Measurements from ENCODE around the gene COMMD7. TPM values are rescaled to one million over a fixed set of nuclear protein-coding genes. Genes with fewer than 3 reads are reported as not detected.
"Not testable (repeated sequence)": the region's sequence is repeated elsewhere in the genome, so short reads cannot be mapped to it uniquely, and the experiment has no call there.

Gene COMMD7
- total RNA-seq, 1 experiment from 2014 or later = 66.1 TPM

GRCh38 chr20:32731882-32732266, 11.4 kb downstream of the COMMD7 start:
- no peak for DNase-seq
- WGBS (ENCODE audit: extremely low coverage, insufficient read length, low lambda C conversion rate) = no CpG with 5 or more reads among the region's 4 CpGs
- Histone ChIP-seq H3K14ac (ENCODE audit: insufficient read depth, low read length) (no peak overlapping the region), H4K91ac (ENCODE audit: insufficient read length, low read depth, low read length) (no peak overlapping the region), H3K23ac (ENCODE audit: insufficient read length, low read depth, low read length) (no peak overlapping the region), H3K56ac (ENCODE audit: insufficient read length, low read depth, low read length) (no peak overlapping the region), H2BK12ac (ENCODE audit: insufficient read length, low read depth, low read length) (no peak overlapping the region), H3K18ac (ENCODE audit: insufficient read length, low read depth, low read length) (no peak overlapping the region), H2BK5ac (ENCODE audit: insufficient read length, low read length) (no peak overlapping the region), H2AK5ac (ENCODE audit: insufficient read length, low read length) (no peak overlapping the region), H2AFZ (ENCODE audit: low read length) (no peak overlapping the region), H4K8ac (replicated peaks; ENCODE audit: insufficient read length, low read depth, low read length) (no peak overlapping the region), H3T11ph (ENCODE audit: low read length) (no peak overlapping the region), H2BK120ac (ENCODE audit: low read depth, low read length, poor library complexity, severe bottlenecking) (no peak overlapping the region), H3K4ac (ENCODE audit: low read depth, low read length) (no peak overlapping the region), H3K4me1 (ENCODE audit: insufficient read depth, low read length) (no peaks in the 10 kb centered on the region; the same call in 1 of the 2 replicates), H3K79me1 (ENCODE audit: insufficient read depth, low read depth, low read length, poor library complexity, severe bottlenecking) (peaks cover 9% of the 10 kb centered on the region), H3K23me2 (ENCODE audit: insufficient read length, low read depth, low read length, poor library complexity, severe bottlenecking) (no peaks in the 10 kb centered on the region), H3K4me2 (ENCODE audit: insufficient read depth, insufficient read length, low read length) (no peak overlapping the region), H4K20me1 (ENCODE audit: control insufficient read depth, insufficient read depth, insufficient read length) (no peaks in the 10 kb centered on the region), H4K5ac (ENCODE audit: insufficient read length, low read depth, low read length) (no peak overlapping the region), H3K27me3 (ENCODE audit: insufficient read depth, low read length) (no peaks in the 10 kb centered on the region), H2BK15ac (ENCODE audit: low read depth, low read length) (no peak overlapping the region), H3K9ac (ENCODE audit: extremely low read depth, insufficient read length, low read length) (no peak overlapping the region), H3K79me2 (ENCODE audit: insufficient read depth, low read length) (peaks cover 6% of the 10 kb centered on the region; the same call in 1 of the 2 replicates), H3K27ac (ENCODE audit: insufficient read length, low read depth, low read length) (no peak overlapping the region), H2BK20ac (ENCODE audit: low read depth, low read length, poor library complexity, severe bottlenecking) (no peak overlapping the region), H3K9me3 (ENCODE audit: control insufficient read depth, low read depth, low read length) (no peaks in the 10 kb centered on the region)
- Mint-ChIP-seq H3K9me3 (no peaks in the 10 kb centered on the region), H3K4me3 (no peak overlapping the region), H3K36me3 (ENCODE audit: insufficient read depth in 1 of 3, low read depth in 3 of 3) (peaks cover 15 to 50% (median 22%) of the 10 kb centered on the region in 3 experiments; a peak in 6 of 7 replicates), H3K27me3 (ENCODE audit: low read depth) (no peaks in the 10 kb centered on the region), H3K27ac (peak overlapping the region in 2 of 3 experiments; percentile 6 to 92; a peak in 4 of 7 replicates), H3K4me1 (peaks cover 12 to 16% of the 10 kb centered on the region in 2 experiments)
- TF ChIP-seq CTCF (conservative IDR thresholded peaks at IDR 0.05) = no peak

- not testable (repeated sequence) for H3K9me3 ChIP-seq (ENCODE audit: control insufficient read depth, low read depth, low read length); H3K4ac ChIP-seq (ENCODE audit: low read depth, low read length); H2AFZ ChIP-seq (ENCODE audit: low read length); H2BK5ac ChIP-seq (ENCODE audit: insufficient read length, low read length); H3K27me3 Mint-ChIP-seq (ENCODE audit: low read depth); H3K9ac ChIP-seq (ENCODE audit: extremely low read depth, insufficient read length, low read length); H3K4me2 ChIP-seq (ENCODE audit: insufficient read depth, insufficient read length, low read length); DNase-seq; H2BK120ac ChIP-seq (ENCODE audit: low read depth, low read length, poor library complexity, severe bottlenecking); H3K27me3 ChIP-seq (ENCODE audit: insufficient read depth, low read length); H3T11ph ChIP-seq (ENCODE audit: low read length); H3K79me1 ChIP-seq (ENCODE audit: insufficient read depth, low read depth, low read length, poor library complexity, severe bottlenecking); H2BK15ac ChIP-seq (ENCODE audit: low read depth, low read length); H3K56ac ChIP-seq (ENCODE audit: insufficient read length, low read depth, low read length); H3K23ac ChIP-seq (ENCODE audit: insufficient read length, low read depth, low read length); H4K8ac ChIP-seq (replicated peaks; ENCODE audit: insufficient read length, low read depth, low read length); H3K27ac ChIP-seq (ENCODE audit: insufficient read length, low read depth, low read length); H3K9me3 Mint-ChIP-seq; H3K4me1 ChIP-seq (ENCODE audit: insufficient read depth, low read length); H3K4me3 Mint-ChIP-seq; H4K20me1 ChIP-seq (ENCODE audit: control insufficient read depth, insufficient read depth, insufficient read length); H3K14ac ChIP-seq (ENCODE audit: insufficient read depth, low read length); H3K18ac ChIP-seq (ENCODE audit: insufficient read length, low read depth, low read length); H4K5ac ChIP-seq (ENCODE audit: insufficient read length, low read depth, low read length); H2BK20ac ChIP-seq (ENCODE audit: low read depth, low read length, poor library complexity, severe bottlenecking); H3K23me2 ChIP-seq (ENCODE audit: insufficient read length, low read depth, low read length, poor library complexity, severe bottlenecking); H3K79me2 ChIP-seq (ENCODE audit: insufficient read depth, low read length); H4K91ac ChIP-seq (ENCODE audit: insufficient read length, low read depth, low read length); H2BK12ac ChIP-seq (ENCODE audit: insufficient read length, low read depth, low read length); H2AK5ac ChIP-seq (ENCODE audit: insufficient read length, low read length)
- peaks cover 12% of the 10 kb centered on the region in 2 experiments for H3K4me1 Mint-ChIP-seq
- H3K27ac Mint-ChIP-seq = peak overlapping the region in 1 of 3 experiments; percentile 34; a peak in 1 of 7 replicates
- WGBS (ENCODE audit: extremely low coverage, insufficient read length, low lambda C conversion rate) = no CpG with 5 or more reads among the region's 5 CpGs
- peaks cover 27 to 60% (median 44%) of the 10 kb centered on the region in 3 experiments; a peak in 6 of 7 replicates for H3K36me3 Mint-ChIP-seq (ENCODE audit: insufficient read depth in 1 of 3, low read depth in 3 of 3)
These were observed 13.9 kb downstream of the COMMD7 start for GRCh38 chr20:32729334-32729733.
